ENCODE data around the gene ATP2C2. TPM values are rescaled to one million over a fixed set of nuclear protein-coding genes. Genes with fewer than 3 reads are reported as not detected.

ATP2C2 gene
- total RNA-seq, 1 donor from 2014 or later: 12.2 TPM

- Mint-ChIP-seq H3K4me1 (ENCODE audit: unreplicated experiment) (peaks cover 8% of the 10 kb centered on the region), H3K27ac (no peak overlapping the region), H3K27me3 (no peaks in the 10 kb centered on the region)
Measured at GRCh38 chr16:84486551-84487235, 118.4 kb downstream of the ATP2C2 start.

GRCh38 chr16:84487358-84487757 lies 119.0 kb downstream of the ATP2C2 start:
- peaks cover 18% of the 10 kb centered on the region for H3K36me3 Mint-ChIP-seq
- H3K27ac Mint-ChIP-seq: no peak overlapping the region
- no peak for TF ChIP-seq CTCF (conservative IDR thresholded peaks at IDR 0.05)
- no peak overlapping the region for H3K4me3 Mint-ChIP-seq
- no peaks in the 10 kb centered on the region for H3K27me3 Mint-ChIP-seq
- peaks cover 8% of the 10 kb centered on the region for H3K4me1 Mint-ChIP-seq (ENCODE audit: unreplicated experiment)
- no peaks in the 10 kb centered on the region for H3K9me3 Mint-ChIP-seq
- peak; percentile 37 for DNase-seq (ENCODE audit: extremely low spot score, unreplicated experiment)

More at GRCh38 chr16:84486551-84487235, 118.4 kb downstream of the ATP2C2 start:
- DNase-seq (ENCODE audit: extremely low spot score, unreplicated experiment): no peak
- H3K9me3 Mint-ChIP-seq: no peaks in the 10 kb centered on the region
- TF ChIP-seq CTCF (conservative IDR thresholded peaks at IDR 0.05): no peak
- no peak overlapping the region for H3K4me3 Mint-ChIP-seq
- H3K36me3 Mint-ChIP-seq: peaks cover 18% of the 10 kb centered on the region

- no peak overlapping the region for H3K27ac Mint-ChIP-seq
- H3K36me3 Mint-ChIP-seq: peaks cover 23% of the 10 kb centered on the region
- peaks cover 4% of the 10 kb centered on the region for H3K9me3 Mint-ChIP-seq
- TF ChIP-seq CTCF (conservative IDR thresholded peaks at IDR 0.05): no peak
- DNase-seq (ENCODE audit: extremely low spot score, unreplicated experiment): peak; percentile 53
- H3K4me1 Mint-ChIP-seq (ENCODE audit: unreplicated experiment): peaks cover 8% of the 10 kb centered on the region
- no peak overlapping the region for H3K4me3 Mint-ChIP-seq
- no peaks in the 10 kb centered on the region for H3K27me3 Mint-ChIP-seq
Measured at GRCh38 chr16:84489131-84489530, 120.8 kb downstream of the ATP2C2 start.

- TF ChIP-seq CTCF (conservative IDR thresholded peaks at IDR 0.05): no peak
- DNase-seq (ENCODE audit: extremely low spot score, unreplicated experiment): no peak
- Mint-ChIP-seq H3K36me3 (peaks cover 41% of the 10 kb centered on the region), H3K27ac (no peak overlapping the region), H3K27me3 (no peaks in the 10 kb centered on the region), H3K9me3 (peaks cover 9% of the 10 kb centered on the region), H3K4me1 (ENCODE audit: unreplicated experiment) (peaks cover 3% of the 10 kb centered on the region), H3K4me3 (no peak overlapping the region)
Measured at GRCh38 chr16:84495506-84495905, 127.2 kb downstream of the ATP2C2 start.

GRCh38 chr16:84496991-84497390 lies 128.7 kb downstream of the ATP2C2 start:
- Mint-ChIP-seq H3K9me3 (peaks cover 9% of the 10 kb centered on the region), H3K4me1 (ENCODE audit: unreplicated experiment) (peaks cover 8% of the 10 kb centered on the region), H3K27me3 (no peaks in the 10 kb centered on the region), H3K27ac (no peak overlapping the region), H3K36me3 (peaks cover 39% of the 10 kb centered on the region), H3K4me3 (no peak overlapping the region)
- DNase-seq (ENCODE audit: extremely low spot score, unreplicated experiment): no peak
- TF ChIP-seq CTCF (conservative IDR thresholded peaks at IDR 0.05): no peak
